ENCODE results near the gene GALNT2.

DNA sequence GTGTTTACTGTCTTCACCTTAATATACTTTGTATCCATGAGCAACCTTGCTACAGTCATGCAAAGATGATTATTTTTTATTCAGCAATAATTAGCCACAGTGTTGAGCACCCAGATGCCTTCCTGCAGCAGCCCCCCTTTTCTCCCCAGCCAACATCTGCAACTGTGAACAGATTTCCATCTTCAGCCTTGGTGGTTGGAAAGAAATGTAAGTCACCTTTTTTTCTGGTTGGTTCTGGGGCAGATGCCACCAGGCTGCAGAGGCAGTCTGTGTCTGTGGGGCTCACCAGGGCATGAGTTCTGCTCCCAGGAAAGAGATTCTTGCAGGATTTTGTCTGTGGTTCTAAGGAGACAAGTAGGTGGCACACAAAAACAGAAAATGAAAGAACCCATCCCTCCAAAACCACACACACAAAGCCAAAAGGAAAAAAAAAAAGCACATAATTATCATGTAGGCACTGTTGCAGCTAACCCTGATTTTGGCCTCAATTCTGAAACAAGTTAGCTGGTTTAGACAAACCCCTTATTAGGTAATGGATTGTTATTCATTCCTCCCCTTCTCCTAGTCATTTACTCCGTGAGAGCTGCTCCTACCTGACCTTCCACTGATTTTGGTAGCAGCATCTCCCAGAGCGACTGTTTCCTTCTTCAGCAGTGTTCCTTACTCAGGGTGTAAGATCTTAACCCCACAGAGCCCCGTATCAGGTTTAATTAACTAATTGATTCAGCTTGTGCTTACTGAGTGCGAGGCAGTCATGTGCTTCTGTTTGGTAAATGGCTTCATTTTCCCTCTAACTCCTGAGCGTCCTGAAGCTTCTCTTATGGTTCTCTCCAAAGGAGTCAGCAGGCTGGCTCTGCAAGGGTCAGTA lies 36.5 kb downstream of the GALNT2 start:
- TF ChIP-seq USF2 (IDR thresholded peaks at IDR 0.05; ENCODE audit: low read depth, low read length) (no peak), CTCF (conservative IDR thresholded peaks at IDR 0.05; ENCODE audit: low read depth, low read length) (no peak), MAFK (IDR thresholded peaks at IDR 0.05; ENCODE audit: low read depth, low read length) (no peak)

All from IMR-90 (cell line).